Stimulated activated memory B cell treated with anti-CD40 and anti-IgM and Interleukin-4, amounts not matched to agents 10 μg/mL and 1 μg/mL and 100 μg/mL, for 72 hours (primary cell): ENCODE measurements around the gene TBC1D9B.
A peak's percentile ranks its signal among the peaks of the same experiment; 100 is the strongest.

Experiments
- ATAC-seq: fragments of 150-1000 bp; cut with Tn5 transposase; 2 replicates; pipeline ENCODE4 v1.10.0; 2021
- H3K27ac Mint-ChIP-seq: one replicate; pipeline ENCODE4 v1.8.0; 2022; ENCODE audit warnings: mild to moderate bottlenecking, mixed read lengths
- H3K27me3 Mint-ChIP-seq: one replicate; pipeline ENCODE4 v1.8.0; 2022; ENCODE audit warnings: mixed read lengths
- H3K36me3 Mint-ChIP-seq: one replicate; pipeline ENCODE4 v1.8.0; 2022; ENCODE audit warnings: mixed read lengths
- H3K4me1 Mint-ChIP-seq: one replicate; pipeline ENCODE4 v1.8.0; 2022; ENCODE audit warnings: mixed read lengths
- H3K4me3 Mint-ChIP-seq: one replicate; pipeline ENCODE4 v1.8.0; 2022; ENCODE audit warnings: mild to moderate bottlenecking, moderate library complexity, mixed read lengths
- H3K9me3 Mint-ChIP-seq: one replicate; pipeline ENCODE4 v1.8.0; 2022; ENCODE audit warnings: mixed read lengths

The TBC1D9B gene

DNA sequence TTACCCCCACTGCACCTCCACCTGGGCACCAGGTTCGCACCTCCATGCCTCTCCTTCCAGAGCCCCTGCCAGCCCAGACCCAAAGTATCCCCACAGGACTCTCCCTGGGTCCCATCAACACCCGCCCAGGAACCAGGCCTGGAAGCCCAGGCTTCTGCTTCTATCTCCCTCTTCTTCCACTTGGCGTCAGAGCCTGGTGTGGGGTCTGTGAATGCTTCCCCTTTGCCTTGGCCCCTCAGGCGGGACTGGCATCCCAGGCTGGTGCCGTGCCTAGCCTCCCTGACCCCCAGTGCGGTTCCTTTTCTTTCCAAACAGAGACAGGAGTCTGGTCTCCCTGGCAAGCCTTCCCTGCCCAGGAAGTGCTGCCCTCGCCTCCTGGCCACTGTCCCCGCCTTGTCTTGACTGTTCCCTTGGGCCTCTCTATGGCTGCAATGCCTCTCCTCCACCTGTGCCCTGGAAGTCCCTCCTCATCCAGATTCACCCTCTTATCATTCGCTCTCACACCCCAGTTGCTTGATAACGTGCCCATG lies 7.8 kb upstream of the TBC1D9B start:
- Mint-ChIP-seq H3K27me3 (no peaks in the 10 kb centered on the region), H3K36me3 (no peaks in the 10 kb centered on the region), H3K27ac (peak overlapping the region; percentile 88), H3K4me1 (peaks cover 41% of the 10 kb centered on the region), H3K9me3 (no peaks in the 10 kb centered on the region), H3K4me3 (no peak overlapping the region)
- no peak for ATAC-seq

DNA sequence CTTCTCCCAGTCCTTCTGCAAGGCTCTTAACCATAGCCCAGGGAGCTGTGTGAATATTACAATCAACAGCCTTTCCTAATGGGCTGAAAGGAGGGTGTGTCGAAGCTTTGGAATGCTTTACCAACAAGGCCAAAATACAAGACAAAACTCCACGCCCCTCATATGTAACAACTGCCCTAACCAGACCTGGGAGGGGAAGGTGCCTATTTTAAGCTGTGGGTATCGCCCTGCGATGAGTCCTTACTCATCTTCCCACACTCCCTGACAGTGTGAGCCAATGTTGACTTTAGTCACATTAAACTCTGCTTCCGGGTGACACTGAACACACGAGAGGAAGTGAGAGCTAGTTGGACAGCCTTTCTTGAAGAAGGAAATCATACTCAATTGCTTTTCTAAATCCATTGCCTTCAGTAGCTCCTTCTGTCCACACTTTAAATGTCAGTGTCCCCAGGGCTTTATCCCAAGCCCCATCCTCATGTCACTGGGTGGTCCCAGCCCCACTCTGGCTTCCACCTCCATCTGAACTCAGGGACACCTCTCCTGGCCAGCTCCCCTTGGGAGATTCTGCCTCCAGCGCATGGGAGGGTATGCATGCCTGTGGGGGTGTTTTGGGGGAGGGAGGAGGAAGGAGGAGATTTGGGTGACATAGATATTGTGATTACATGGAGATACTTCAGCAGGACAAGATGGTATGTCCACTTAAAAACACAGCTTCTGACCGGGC lies 6.5 kb upstream of the TBC1D9B start:
- Mint-ChIP-seq H3K9me3 (no peaks in the 10 kb centered on the region), H3K36me3 (no peaks in the 10 kb centered on the region), H3K27ac (peak overlapping the region; percentile 65), H3K4me1 (peaks cover 42% of the 10 kb centered on the region), H3K4me3 (no peak overlapping the region), H3K27me3 (no peaks in the 10 kb centered on the region)
- ATAC-seq, result peak; percentile 62

DNA sequence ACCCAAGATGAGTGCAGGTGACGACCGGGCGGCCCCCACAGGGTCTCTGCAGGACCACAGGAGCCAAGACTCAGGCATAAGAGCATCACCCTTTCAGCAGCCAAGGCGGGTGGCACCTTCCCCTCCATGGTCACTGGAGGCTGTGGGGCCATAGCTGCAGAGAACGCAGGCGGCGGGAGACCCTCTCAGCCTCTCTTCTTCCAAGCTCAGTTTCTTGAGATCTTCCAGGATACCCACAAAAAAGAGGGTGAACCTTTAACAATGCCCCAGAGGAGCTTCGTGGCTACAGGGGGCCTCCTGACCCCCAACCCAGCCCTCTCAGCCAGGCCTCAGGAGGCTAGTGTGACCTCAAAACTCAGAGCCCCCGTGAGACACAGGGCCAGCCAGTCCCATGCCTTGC lies 5.8 kb upstream of the TBC1D9B start:
- H3K27me3 Mint-ChIP-seq, result no peaks in the 10 kb centered on the region
- H3K4me1 Mint-ChIP-seq, result peaks cover 47% of the 10 kb centered on the region
- no peaks in the 10 kb centered on the region for H3K9me3 Mint-ChIP-seq
- no peak for ATAC-seq
- no peak overlapping the region for H3K27ac Mint-ChIP-seq
- H3K36me3 Mint-ChIP-seq, result no peaks in the 10 kb centered on the region
- no peak overlapping the region for H3K4me3 Mint-ChIP-seq

DNA sequence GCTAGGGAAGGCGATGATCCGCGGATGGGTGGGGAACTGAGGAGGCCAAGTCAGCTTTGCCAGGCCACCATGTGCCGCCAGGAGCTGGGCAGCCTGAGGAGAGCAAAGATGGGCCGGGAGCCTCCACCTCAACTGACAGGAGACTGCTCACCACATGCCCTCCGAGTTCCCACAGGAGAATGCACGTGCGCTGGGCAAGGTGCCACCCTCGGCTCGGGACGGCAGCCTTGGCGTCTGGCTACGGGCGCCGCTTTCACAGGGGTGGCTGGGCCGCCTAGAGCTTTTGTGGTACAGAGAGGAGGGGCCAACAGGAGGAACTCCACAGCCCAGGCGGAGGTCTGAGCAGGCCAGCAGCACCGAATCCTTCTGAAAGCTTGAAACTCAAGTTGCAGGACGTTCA lies 5.3 kb upstream of the TBC1D9B start:
- Mint-ChIP-seq H3K4me3 (no peak overlapping the region), H3K36me3 (no peaks in the 10 kb centered on the region), H3K9me3 (no peaks in the 10 kb centered on the region), H3K4me1 (peaks cover 45% of the 10 kb centered on the region), H3K27ac (peak overlapping the region; percentile 50), H3K27me3 (no peaks in the 10 kb centered on the region)
- no peak for ATAC-seq

DNA sequence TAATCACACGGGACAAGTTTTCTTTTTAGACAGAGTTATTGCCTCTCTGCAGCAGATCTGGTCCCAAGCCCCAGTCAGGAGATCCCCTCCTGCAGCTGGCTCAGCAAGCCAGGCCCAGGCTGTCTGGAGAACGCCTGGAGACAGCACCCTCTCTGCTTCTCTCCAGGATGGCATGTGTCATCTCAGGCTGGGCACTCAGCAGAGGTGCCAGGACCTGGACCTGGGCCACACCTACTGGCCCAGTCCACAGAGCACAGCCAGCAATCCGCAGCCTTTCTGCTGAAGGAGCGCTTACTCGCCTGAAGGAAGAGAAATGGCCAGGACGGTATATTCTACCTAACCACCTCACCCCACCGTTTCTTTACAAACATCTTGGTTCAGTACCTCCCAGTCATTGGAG lies 4.7 kb upstream of the TBC1D9B start:
- peaks cover 39% of the 10 kb centered on the region for H3K4me1 Mint-ChIP-seq
- H3K4me3 Mint-ChIP-seq, result no peak overlapping the region
- no peaks in the 10 kb centered on the region for H3K36me3 Mint-ChIP-seq

DNA sequence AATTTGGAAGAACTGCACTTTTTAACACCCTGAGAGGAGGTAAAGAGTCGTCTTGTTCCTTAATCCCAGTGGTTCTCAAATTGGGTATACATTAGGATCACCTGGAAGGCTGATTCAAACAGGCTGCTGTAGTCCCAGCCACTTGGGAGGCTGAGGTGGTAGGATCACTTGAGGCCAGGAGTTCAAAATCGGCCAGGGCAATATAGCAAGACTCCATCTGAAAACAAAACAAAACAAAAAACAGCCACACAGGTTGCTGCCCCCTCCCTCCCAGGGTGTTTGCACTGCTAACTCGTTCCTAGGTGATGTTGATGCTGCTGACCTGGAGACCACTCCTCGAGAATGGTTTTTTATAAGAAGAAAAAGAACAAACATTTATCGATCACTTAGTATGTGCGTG lies 1.5 kb upstream of the TBC1D9B start:
- no peak for ATAC-seq

More for the DNA sequence above, 4.7 kb upstream of the TBC1D9B start:
- ATAC-seq, result no peak
- Mint-ChIP-seq H3K27me3 (no peaks in the 10 kb centered on the region), H3K9me3 (no peaks in the 10 kb centered on the region), H3K27ac (peak overlapping the region; percentile 50)

DNA sequence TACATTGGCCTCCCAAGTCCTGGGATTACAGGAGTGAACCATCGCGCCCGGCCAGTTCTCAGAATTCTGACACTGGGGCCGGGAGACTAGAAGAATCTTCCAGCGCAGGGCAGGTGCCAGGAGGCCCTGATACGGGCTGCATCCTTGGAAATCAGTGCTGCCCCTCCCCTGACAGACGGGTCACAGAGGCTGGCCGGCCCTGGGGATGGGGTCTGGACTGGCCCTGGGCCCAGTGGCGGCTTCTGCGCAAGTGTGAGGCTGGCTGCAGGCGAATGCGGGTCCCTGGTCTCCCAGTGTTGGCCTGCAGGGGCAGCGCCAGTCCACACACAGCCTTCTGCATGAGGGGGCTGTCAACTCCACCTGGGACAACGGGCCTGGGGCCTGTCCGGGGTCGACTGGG lies 831 bp upstream of the TBC1D9B start:
- H3K4me1 Mint-ChIP-seq, result peaks cover 29% of the 10 kb centered on the region
- no peaks in the 10 kb centered on the region for H3K27me3 Mint-ChIP-seq
- ATAC-seq, result no peak

More for the DNA sequence above, 1.5 kb upstream of the TBC1D9B start:
- H3K36me3 Mint-ChIP-seq, result peaks cover 10% of the 10 kb centered on the region
- peak overlapping the region; percentile 88 for H3K27ac Mint-ChIP-seq
- H3K4me3 Mint-ChIP-seq, result no peak overlapping the region
- peaks cover 35% of the 10 kb centered on the region for H3K4me1 Mint-ChIP-seq
- no peaks in the 10 kb centered on the region for H3K9me3 Mint-ChIP-seq
- H3K27me3 Mint-ChIP-seq, result no peaks in the 10 kb centered on the region

DNA sequence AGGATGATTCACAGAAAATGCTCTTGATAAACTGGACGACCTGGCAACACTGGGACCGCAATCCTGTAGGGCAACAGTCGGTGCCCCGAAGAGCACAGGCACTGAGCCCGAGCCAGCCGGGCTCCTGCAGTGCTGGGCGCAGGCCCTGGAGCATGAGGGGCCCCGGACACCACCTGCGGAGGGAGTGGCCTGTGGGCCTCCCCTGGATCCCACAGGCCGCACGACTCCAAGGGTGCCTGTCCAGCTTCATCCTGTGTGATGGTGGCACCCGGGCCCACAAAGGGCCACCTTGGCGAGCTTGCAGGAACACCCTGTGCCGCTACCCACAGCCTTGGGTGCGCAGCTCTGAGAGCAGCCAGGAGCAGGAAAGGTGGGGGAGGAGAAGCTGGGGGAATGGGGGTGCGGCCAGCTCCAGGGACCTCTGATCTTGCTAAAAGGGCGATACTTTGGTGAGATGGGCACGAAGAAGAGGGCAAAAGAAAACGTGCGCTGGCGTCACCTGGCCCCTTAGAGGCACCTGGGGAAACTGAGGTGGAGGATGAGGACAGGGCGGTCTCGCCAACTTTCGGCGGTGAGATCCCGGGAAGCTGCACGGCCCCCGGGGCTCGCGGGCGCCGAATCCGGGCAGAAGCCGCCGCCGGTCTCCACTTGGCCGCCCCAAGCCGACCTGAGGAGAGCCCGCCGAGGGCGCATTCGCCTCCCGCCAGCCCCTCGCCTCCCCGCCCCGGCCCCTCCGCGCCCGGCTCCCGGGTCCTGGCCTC lies 722 bp downstream of the TBC1D9B start:
- Mint-ChIP-seq H3K4me1 (peaks cover 31% of the 10 kb centered on the region), H3K9me3 (no peaks in the 10 kb centered on the region), H3K27me3 (no peaks in the 10 kb centered on the region), H3K36me3 (peaks cover 26% of the 10 kb centered on the region), H3K27ac (peak overlapping the region; percentile 79), H3K4me3 (peak overlapping the region; percentile 84)
- peak; percentile 58 for ATAC-seq

More for the DNA sequence above, 831 bp upstream of the TBC1D9B start:
- peak overlapping the region; percentile 88 for H3K27ac Mint-ChIP-seq
- no peaks in the 10 kb centered on the region for H3K9me3 Mint-ChIP-seq
- H3K36me3 Mint-ChIP-seq, result peaks cover 14% of the 10 kb centered on the region
- peak overlapping the region; percentile 87 for H3K4me3 Mint-ChIP-seq

- H3K4me1 Mint-ChIP-seq, result peaks cover 34% of the 10 kb centered on the region
- no peaks in the 10 kb centered on the region for H3K9me3 Mint-ChIP-seq
- peak overlapping the region; percentile 84 for H3K4me3 Mint-ChIP-seq
- no peak for ATAC-seq
- peak overlapping the region; percentile 79 for H3K27ac Mint-ChIP-seq
- H3K36me3 Mint-ChIP-seq, result peaks cover 29% of the 10 kb centered on the region
- no peaks in the 10 kb centered on the region for H3K27me3 Mint-ChIP-seq
Observed at GRCh38 chr5:179906294-179906794, 1.4 kb downstream of the TBC1D9B start.

GRCh38 chr5:179905161-179905560 lies 2.5 kb downstream of the TBC1D9B start:
- H3K4me1 Mint-ChIP-seq, result peaks cover 34% of the 10 kb centered on the region
- H3K9me3 Mint-ChIP-seq, result no peaks in the 10 kb centered on the region
- H3K36me3 Mint-ChIP-seq, result peaks cover 38% of the 10 kb centered on the region
- H3K27ac Mint-ChIP-seq, result no peak overlapping the region
- no peak for ATAC-seq
- no peak overlapping the region for H3K4me3 Mint-ChIP-seq
- no peaks in the 10 kb centered on the region for H3K27me3 Mint-ChIP-seq

- Mint-ChIP-seq H3K9me3 (no peaks in the 10 kb centered on the region), H3K27me3 (no peaks in the 10 kb centered on the region), H3K4me3 (no peak overlapping the region), H3K4me1 (peaks cover 30% of the 10 kb centered on the region), H3K27ac (no peak overlapping the region), H3K36me3 (peaks cover 43% of the 10 kb centered on the region)
- ATAC-seq, result no peak
Observed at GRCh38 chr5:179904463-179905160, 3.1 kb downstream of the TBC1D9B start.

DNA sequence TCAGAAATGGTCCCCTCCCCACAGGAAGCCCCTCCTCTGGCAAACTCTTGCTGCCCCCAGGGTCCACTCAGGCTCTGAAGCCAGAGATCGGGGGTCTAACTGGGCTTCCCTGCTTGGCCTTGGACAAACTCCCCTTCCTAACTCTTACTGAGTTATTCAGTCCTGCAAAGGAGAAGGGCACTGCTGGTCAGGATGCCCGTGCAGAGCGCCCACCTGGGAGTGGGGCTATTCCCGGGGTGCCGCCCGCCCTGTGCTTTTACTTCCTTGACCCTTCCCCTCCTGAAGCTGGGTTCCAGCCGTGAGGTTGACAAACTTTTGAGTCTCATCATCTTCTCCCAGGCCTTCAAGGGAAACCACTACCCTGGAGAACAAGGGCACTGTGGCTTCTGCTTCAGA lies 4.9 kb downstream of the TBC1D9B start:
- Mint-ChIP-seq H3K9me3 (no peaks in the 10 kb centered on the region), H3K27me3 (no peaks in the 10 kb centered on the region), H3K4me3 (no peak overlapping the region), H3K36me3 (peaks cover 52% of the 10 kb centered on the region), H3K4me1 (peaks cover 21% of the 10 kb centered on the region), H3K27ac (no peak overlapping the region)
- ATAC-seq, result no peak

GRCh38 chr5:179901915-179902762 lies 5.6 kb downstream of the TBC1D9B start:
- H3K27me3 Mint-ChIP-seq, result no peaks in the 10 kb centered on the region
- H3K27ac Mint-ChIP-seq, result no peak overlapping the region
- peaks cover 21% of the 10 kb centered on the region for H3K4me1 Mint-ChIP-seq
- peaks cover 57% of the 10 kb centered on the region for H3K36me3 Mint-ChIP-seq
- H3K9me3 Mint-ChIP-seq, result no peaks in the 10 kb centered on the region
- no peak for ATAC-seq
- no peak overlapping the region for H3K4me3 Mint-ChIP-seq

GRCh38 chr5:179901462-179901861 lies 6.2 kb downstream of the TBC1D9B start:
- ATAC-seq, result no peak
- peaks cover 57% of the 10 kb centered on the region for H3K36me3 Mint-ChIP-seq
- H3K27me3 Mint-ChIP-seq, result no peaks in the 10 kb centered on the region
- H3K4me1 Mint-ChIP-seq, result peaks cover 21% of the 10 kb centered on the region
- no peak overlapping the region for H3K27ac Mint-ChIP-seq
- H3K4me3 Mint-ChIP-seq, result no peak overlapping the region
- H3K9me3 Mint-ChIP-seq, result no peaks in the 10 kb centered on the region
